Activated T-helper 1 cell treated with anti-CD3 and anti-CD28 coated beads, Interleukin-12 subunit alpha, Interleukin-12 subunit beta, Interleukin-2, Interleukin-4 antibody, amounts not matched to agents 30 ng/mL and 10 ng/mL and 1 ng/mL, durations not matched to agents 14 hours and 24 hours and 36 hours (primary cell): ENCODE measurements around the gene FHIP2A. TPM values are rescaled to one million over a fixed set of nuclear protein-coding genes. Genes with fewer than 3 reads are reported as not detected.
A peak's percentile ranks its signal among the peaks of the same experiment; 100 is the strongest.
"Not testable (repeated sequence)": the region's sequence is repeated elsewhere in the genome, so short reads cannot be mapped to it uniquely, and the experiment has no call there.

ENCODE experiments used
- DNase-seq: peaks from one replicate; pipeline ENCODE4 v3.0.0; 2021; ENCODE audit warnings: low spot score
- H3K27ac Mint-ChIP-seq: one replicate; pipeline ENCODE4 v1.8.0; 2021; ENCODE audit warnings: mild to moderate bottlenecking, mixed read lengths
- H3K27me3 Mint-ChIP-seq: one replicate; pipeline ENCODE4 v1.8.0; 2022; ENCODE audit warnings: mild to moderate bottlenecking, moderate library complexity, mixed read lengths; ENCODE audit not compliant: insufficient read depth
- H3K36me3 Mint-ChIP-seq: one replicate; pipeline ENCODE4 v1.8.0; 2021; ENCODE audit warnings: low read depth, mixed read lengths
- H3K4me1 Mint-ChIP-seq: one replicate; pipeline ENCODE4 v1.8.0; 2021; ENCODE audit warnings: low read depth, mixed read lengths
- H3K4me3 Mint-ChIP-seq: one replicate; pipeline ENCODE4 v1.8.0; 2021; ENCODE audit warnings: mild to moderate bottlenecking, moderate library complexity, mixed read lengths
- H3K9me3 Mint-ChIP-seq: one replicate; pipeline ENCODE4 v1.8.0; 2021; ENCODE audit warnings: mixed read lengths
- intact Hi-C: fragments of 100-400 bp; cut with micrococcal nuclease; formaldehyde crosslinking; loops from one replicate; pipeline ENCODE4 v1.15.1; 2024
- total RNA-seq: library from RNA; stranded (reverse); gene quantifications from 2 replicates; pipeline ENCODE4 v1.2.3, GENCODE V29; 2022

The FHIP2A gene
- total RNA-seq, 1 donor from 2014 or later: 29.0 TPM

DNA sequence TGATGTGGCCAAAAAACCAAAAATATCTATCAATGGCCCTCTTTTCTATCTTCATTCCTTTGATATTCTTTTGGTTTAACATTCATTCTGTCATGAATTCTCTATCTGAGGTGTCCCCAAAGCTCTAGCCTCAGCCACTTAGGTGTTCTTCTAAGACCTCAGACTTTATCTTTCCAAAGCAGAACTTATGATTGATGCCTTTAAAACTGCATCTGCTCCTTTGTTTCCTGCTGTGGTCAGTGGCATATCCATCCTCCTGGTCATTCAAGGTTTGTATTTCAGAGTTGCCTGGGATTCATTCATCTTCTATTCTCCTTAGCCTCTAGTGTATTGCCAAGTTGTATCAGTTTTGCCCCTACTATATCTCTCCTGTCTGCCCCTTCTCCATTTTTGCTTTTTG lies 30.6 kb downstream of the FHIP2A start:
- H3K36me3 Mint-ChIP-seq: peaks cover 54% of the 10 kb centered on the region
- DNase-seq: no peak
- H3K27me3 Mint-ChIP-seq: no peaks in the 10 kb centered on the region
- H3K9me3 Mint-ChIP-seq: no peaks in the 10 kb centered on the region
- H3K4me1 Mint-ChIP-seq: peaks cover 31% of the 10 kb centered on the region
- H3K4me3 Mint-ChIP-seq: no peak overlapping the region
- intact Hi-C loops: no loop called here
- H3K27ac Mint-ChIP-seq: peak overlapping the region; percentile 2

DNA sequence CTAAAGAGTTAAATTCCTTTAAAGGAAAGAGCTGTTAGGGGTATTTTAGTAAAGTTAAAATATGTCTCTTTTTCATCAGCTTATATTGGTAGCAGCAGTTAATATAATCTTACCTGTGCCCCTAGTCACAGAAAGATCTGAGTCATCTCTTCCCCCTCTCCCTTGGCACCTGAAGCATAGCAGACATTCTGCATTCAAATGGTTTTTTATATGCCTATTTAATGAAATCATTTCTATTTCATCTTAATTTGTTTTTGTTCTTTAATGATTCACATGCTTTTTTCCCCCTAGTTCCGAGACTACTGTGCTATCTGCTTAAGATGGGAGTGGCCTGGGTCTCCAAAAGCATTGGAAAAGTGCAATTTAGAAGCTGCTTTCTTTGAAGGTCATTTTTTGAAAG lies 33.3 kb downstream of the FHIP2A start:
- H3K4me1 Mint-ChIP-seq: peaks cover 36% of the 10 kb centered on the region
- H3K4me3 Mint-ChIP-seq: no peak overlapping the region
- no peak overlapping the region for H3K27ac Mint-ChIP-seq
- DNase-seq: no peak
- H3K36me3 Mint-ChIP-seq: peaks cover 49% of the 10 kb centered on the region
- H3K27me3 Mint-ChIP-seq: no peaks in the 10 kb centered on the region
- H3K9me3 Mint-ChIP-seq: no peaks in the 10 kb centered on the region
- intact Hi-C loops: loop anchor here (5.0 kb wide), 1 partner anchor 33 kb away; the partner anchor contains the start of gene FHIP2A

- no peak overlapping the region for H3K4me3 Mint-ChIP-seq
- peak overlapping the region; percentile 53 for H3K27ac Mint-ChIP-seq
- intact Hi-C loops: loop anchor here (5.0 kb wide), 1 partner anchor 34 kb away; the partner anchor contains the start of gene FHIP2A
- H3K27me3 Mint-ChIP-seq: no peaks in the 10 kb centered on the region
- peaks cover 36% of the 10 kb centered on the region for H3K4me1 Mint-ChIP-seq
- peaks cover 52% of the 10 kb centered on the region for H3K36me3 Mint-ChIP-seq
- H3K9me3 Mint-ChIP-seq: no peaks in the 10 kb centered on the region
- DNase-seq: no peak
These were observed 34.4 kb downstream of the FHIP2A start for GRCh38 chr10:114855776-114856543.

DNA sequence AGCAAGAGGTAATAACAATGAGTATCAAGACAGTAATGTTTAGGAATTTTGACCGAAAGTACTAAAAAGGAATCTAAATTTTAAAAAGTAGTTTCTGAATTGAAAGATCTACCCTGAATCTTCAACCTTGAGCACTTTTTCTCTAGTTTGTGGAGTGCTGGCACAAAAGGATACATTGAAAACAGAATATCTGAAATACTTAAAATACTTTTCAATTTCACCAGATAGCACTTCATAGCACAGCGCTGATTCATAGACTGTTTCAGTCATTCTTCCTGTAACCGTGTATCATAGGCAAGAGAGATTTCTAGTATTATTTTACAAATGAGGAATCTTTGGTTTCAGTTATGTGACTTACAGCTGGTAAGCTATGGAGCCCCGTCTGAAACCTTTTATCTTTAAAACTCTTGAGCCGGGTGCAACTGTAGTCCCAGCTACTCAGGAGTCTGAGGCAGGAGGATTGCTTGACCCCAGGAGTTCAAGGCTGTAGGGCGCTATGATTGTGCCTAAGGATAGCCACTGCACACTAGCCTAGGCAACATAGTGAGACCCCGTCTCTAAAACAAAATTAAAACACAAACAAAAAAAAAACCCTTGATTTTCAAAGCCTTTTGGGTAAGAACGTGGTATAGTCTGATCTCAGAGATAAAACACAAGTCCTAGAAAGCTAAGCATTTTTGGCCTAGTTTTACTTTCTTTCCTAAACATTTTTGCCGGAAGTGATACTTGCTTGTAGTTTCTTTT lies 35.1 kb downstream of the FHIP2A start:
- Mint-ChIP-seq H3K27ac (peak overlapping the region; percentile 73), H3K36me3 (peaks cover 52% of the 10 kb centered on the region), H3K4me3 (peak overlapping the region; percentile 28), H3K27me3 (no peaks in the 10 kb centered on the region), H3K4me1 (peaks cover 36% of the 10 kb centered on the region), H3K9me3 (no peaks in the 10 kb centered on the region)
- intact Hi-C loops: loop anchor here (5.0 kb wide), 1 partner anchor 34 kb away; the partner anchor contains the start of gene FHIP2A
- DNase-seq: no peak

DNA sequence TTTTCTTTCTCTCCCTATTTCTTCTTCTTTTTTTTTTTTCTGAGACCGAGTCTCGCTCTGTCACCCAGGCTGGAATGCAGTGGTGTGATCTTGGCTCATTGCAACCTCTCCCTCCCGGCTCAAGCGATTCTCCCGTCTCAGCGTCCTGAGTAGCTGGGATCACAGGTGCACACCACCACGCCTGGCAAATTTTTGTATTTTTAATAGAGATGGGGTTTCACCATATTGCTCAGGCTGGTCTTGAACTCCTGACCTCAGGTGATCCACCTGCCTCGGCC lies 35.6 kb downstream of the FHIP2A start:
- H3K4me3 Mint-ChIP-seq: peak overlapping the region; percentile 28

GRCh38 chr10:114857922-114858629 lies 36.5 kb downstream of the FHIP2A start:
- Mint-ChIP-seq H3K9me3 (no peaks in the 10 kb centered on the region), H3K4me1 (peaks cover 36% of the 10 kb centered on the region), H3K27me3 (no peaks in the 10 kb centered on the region), H3K4me3 (no peak overlapping the region), H3K36me3 (peaks cover 47% of the 10 kb centered on the region), H3K27ac (no peak overlapping the region)
- DNase-seq: no peak
- intact Hi-C loops: loop anchor here (5.0 kb wide), 1 partner anchor 36 kb away; the partner anchor contains the start of gene FHIP2A

More for the DNA sequence above, 35.6 kb downstream of the FHIP2A start:
- Mint-ChIP-seq H3K4me1 (peaks cover 36% of the 10 kb centered on the region), H3K36me3 (peaks cover 50% of the 10 kb centered on the region), H3K27ac (peak overlapping the region; percentile 73)
- not testable (repeated sequence) for H3K9me3 Mint-ChIP-seq, H3K27me3 Mint-ChIP-seq, DNase-seq
- intact Hi-C loops: loop anchor here (5.0 kb wide), 1 partner anchor 35 kb away; the partner anchor contains the start of gene FHIP2A

DNA sequence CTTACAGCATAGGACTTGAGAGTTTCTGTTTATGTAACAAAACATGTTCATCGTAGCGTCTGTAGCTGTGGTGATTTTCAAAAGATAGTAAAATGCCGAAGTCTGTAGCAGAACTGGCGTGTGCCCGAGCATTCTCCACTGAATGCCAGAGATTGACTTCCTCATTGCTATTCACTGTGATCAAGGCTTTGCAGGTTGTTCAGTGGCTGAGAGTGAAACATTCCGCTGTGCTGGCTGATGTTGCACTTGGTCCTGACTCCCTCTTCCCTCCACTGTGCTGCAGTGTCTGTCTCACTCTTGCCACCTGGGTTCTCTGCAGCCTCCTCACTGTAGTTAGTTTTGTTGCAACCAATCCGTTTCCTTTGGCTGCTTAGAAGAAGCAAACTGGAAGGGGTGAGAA lies 37.6 kb downstream of the FHIP2A start:
- intact Hi-C loops: loop anchor here (5.0 kb wide), 1 partner anchor 37 kb away; the partner anchor contains the start of gene FHIP2A
- H3K27me3 Mint-ChIP-seq: no peaks in the 10 kb centered on the region
- H3K27ac Mint-ChIP-seq: no peak overlapping the region
- peaks cover 48% of the 10 kb centered on the region for H3K36me3 Mint-ChIP-seq
- no peak overlapping the region for H3K4me3 Mint-ChIP-seq
- no peak for DNase-seq
- no peaks in the 10 kb centered on the region for H3K9me3 Mint-ChIP-seq
- H3K4me1 Mint-ChIP-seq: peaks cover 36% of the 10 kb centered on the region

GRCh38 chr10:114862456-114862855 lies 40.9 kb downstream of the FHIP2A start:
- H3K27ac Mint-ChIP-seq: no peak overlapping the region
- H3K27me3 Mint-ChIP-seq: no peaks in the 10 kb centered on the region
- H3K9me3 Mint-ChIP-seq: no peaks in the 10 kb centered on the region
- H3K4me3 Mint-ChIP-seq: no peak overlapping the region
- peaks cover 8% of the 10 kb centered on the region for H3K4me1 Mint-ChIP-seq
- intact Hi-C loops: no loop called here
- peaks cover 42% of the 10 kb centered on the region for H3K36me3 Mint-ChIP-seq
- no peak for DNase-seq

DNA sequence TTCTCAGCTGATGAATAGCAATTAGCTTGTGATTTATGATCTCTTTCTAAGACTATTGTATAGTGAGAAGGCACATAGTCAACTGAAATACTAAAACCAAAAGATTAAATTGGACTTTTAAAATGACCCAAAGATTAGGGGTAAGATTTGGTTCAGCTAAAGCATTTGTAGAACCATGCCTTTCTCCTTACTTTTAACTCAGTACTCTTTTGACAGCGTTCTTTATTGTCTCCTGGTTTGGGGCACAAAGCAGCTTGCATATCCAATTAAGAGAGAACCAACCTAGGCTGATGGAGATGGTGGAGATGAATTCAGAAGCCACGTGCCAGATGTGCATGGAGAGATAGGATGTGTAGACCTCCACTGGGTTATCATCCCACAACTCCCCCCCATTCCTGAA lies 45.8 kb downstream of the FHIP2A start:
- H3K4me3 Mint-ChIP-seq: no peak overlapping the region

DNA sequence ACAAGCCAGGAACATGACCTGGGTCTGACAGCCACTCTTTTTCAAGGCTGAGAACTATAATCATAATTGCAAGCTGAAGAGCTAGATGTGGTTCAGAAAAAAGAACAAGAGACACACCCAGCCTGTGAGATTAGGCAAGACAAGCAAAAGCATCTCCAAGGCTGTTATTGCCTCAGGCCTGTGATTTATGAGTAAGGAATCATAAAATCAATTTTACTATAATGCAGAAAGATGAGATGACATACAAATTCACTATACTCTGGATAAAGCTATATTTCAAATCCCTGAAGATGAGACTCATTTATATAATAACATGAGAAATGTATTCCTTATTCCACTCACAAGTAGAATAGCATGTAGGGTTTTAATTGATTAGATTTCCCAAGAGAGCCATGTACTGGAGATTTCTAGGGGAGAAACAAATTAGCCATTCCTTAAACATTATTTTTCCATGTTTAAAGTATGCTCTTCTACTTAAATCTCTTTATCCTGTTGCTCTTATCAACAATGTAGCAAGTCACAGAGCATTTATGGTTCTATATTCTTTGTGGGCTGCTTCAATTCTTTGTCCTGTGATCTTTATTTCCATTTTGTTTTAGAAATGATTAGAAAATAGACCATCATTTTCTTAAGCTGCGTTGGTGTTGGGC lies 47.4 kb downstream of the FHIP2A start:
- Mint-ChIP-seq H3K9me3 (no peaks in the 10 kb centered on the region), H3K4me1 (no peaks in the 10 kb centered on the region), H3K4me3 (no peak overlapping the region), H3K36me3 (peaks cover 13% of the 10 kb centered on the region), H3K27me3 (no peaks in the 10 kb centered on the region), H3K27ac (no peak overlapping the region)
- no peak for DNase-seq
- intact Hi-C loops: no loop called here

More for the DNA sequence above, 45.8 kb downstream of the FHIP2A start:
- Mint-ChIP-seq H3K9me3 (no peaks in the 10 kb centered on the region), H3K4me1 (no peaks in the 10 kb centered on the region), H3K27me3 (no peaks in the 10 kb centered on the region), H3K36me3 (peaks cover 18% of the 10 kb centered on the region), H3K27ac (no peak overlapping the region)
- intact Hi-C loops: no loop called here
- DNase-seq: no peak

GRCh38 chr10:114869520-114869892 lies 47.9 kb downstream of the FHIP2A start:
- H3K4me3 Mint-ChIP-seq: no peak overlapping the region
- H3K4me1 Mint-ChIP-seq: no peaks in the 10 kb centered on the region
- H3K36me3 Mint-ChIP-seq: peaks cover 9% of the 10 kb centered on the region
- no peaks in the 10 kb centered on the region for H3K27me3 Mint-ChIP-seq
- no peak overlapping the region for H3K27ac Mint-ChIP-seq
- intact Hi-C loops: no loop called here
- DNase-seq: no peak
- no peaks in the 10 kb centered on the region for H3K9me3 Mint-ChIP-seq

- no peak overlapping the region for H3K4me3 Mint-ChIP-seq
- H3K27me3 Mint-ChIP-seq: peaks cover 6% of the 10 kb centered on the region
- no peak for DNase-seq
- H3K36me3 Mint-ChIP-seq: peaks cover 7% of the 10 kb centered on the region
- intact Hi-C loops: loop anchor here (10.0 kb wide), 1 partner anchor 224 kb away; the partner anchor contains the start of gene ATRNL1
- no peak overlapping the region for H3K27ac Mint-ChIP-seq
- peaks cover 7% of the 10 kb centered on the region for H3K4me1 Mint-ChIP-seq
- H3K9me3 Mint-ChIP-seq: no peaks in the 10 kb centered on the region
These were observed 48.9 kb downstream of the FHIP2A start for GRCh38 chr10:114870486-114870885.
